GM10248 (cell line): Measurements from ENCODE around the gene ASPRV1.

Experiments used
- CTCF ChIA-PET: fragments of 300-600 bp; sonication (Branson Sonifier 250); formaldehyde crosslinking; extraction: SDS; loops from one replicate; lab custom pipeline; 2021; ENCODE audit warnings: antibody characterized with exemption; lab: Yijun Ruan, JAX
- POLR2A ChIA-PET: fragments of 350-650 bp; sonication (Branson Sonifier 250); formaldehyde crosslinking; extraction: SDS; loops from one replicate; lab custom pipeline; 2020; ENCODE audit warnings: antibody characterized with exemption; lab: Yijun Ruan, JAX
- DNase-seq: peaks from one replicate; pipeline ENCODE4 v3.0.0; 2012; ENCODE audit errors: extremely low spot score
- CTCF ChIP-seq: IDR thresholded peaks from 2 replicates; pipeline ENCODE4 v1.5.1; 2012; ENCODE audit warnings: mild to moderate bottlenecking, low read depth; ENCODE audit errors: extremely low read depth, missing control alignments, control extremely low read depth

ASPRV1 gene

GRCh38 chr2:69945941-69946340 is 15.5 kb downstream of the ASPRV1 start:
- CTCF ChIA-PET = interaction anchor here (1.1 to 2.3 kb wide), 8 partner anchors 11 to 216 kb away, joined by 3 to 11 read pairs (median 3); partner anchors contain the start of gene MXD1
- POLR2A ChIA-PET = no interaction called here
- no peak for TF ChIP-seq CTCF
- no peak for DNase-seq

- no peak for DNase-seq
- POLR2A ChIA-PET = interaction anchor here (0.5 kb wide), 1 partner anchor 120 kb away, joined by 6 read pairs; no protein-coding TSS in a partner anchor
- CTCF ChIA-PET = interaction anchor here (1.1 to 2.3 kb wide), 6 partner anchors 11 to 216 kb away, joined by 3 to 11 read pairs (median 4); partner anchors contain the start of gene MXD1
- TF ChIP-seq CTCF = no peak
Measured at GRCh38 chr2:69945441-69945840, 16.0 kb downstream of the ASPRV1 start.

- no peak for DNase-seq
- no peak for TF ChIP-seq CTCF
- ChIA-PET POLR2A (no interaction called here), CTCF (interaction anchor here (1.1 to 2.3 kb wide), 6 partner anchors 10 to 217 kb away, joined by 3 to 11 read pairs (median 4); partner anchors contain the start of gene MXD1)
Measured at GRCh38 chr2:69944756-69945155, 16.7 kb downstream of the ASPRV1 start.

GRCh38 chr2:69943843-69944525 is 17.4 kb downstream of the ASPRV1 start:
- CTCF ChIA-PET = interaction anchor here (0.7 to 1.7 kb wide), 3 partner anchors 11 to 94 kb away, joined by 3 to 4 read pairs (median 3); no protein-coding TSS in a partner anchor
- DNase-seq = no peak
- POLR2A ChIA-PET = no interaction called here
- TF ChIP-seq CTCF = no peak

- no peak for TF ChIP-seq CTCF
- no peak for DNase-seq
- CTCF ChIA-PET = interaction anchor here (0.9 to 1.0 kb wide), 4 partner anchors 9 to 94 kb away, joined by 3 read pairs; no protein-coding TSS in a partner anchor
- POLR2A ChIA-PET = no interaction called here
Measured at GRCh38 chr2:69943000-69943842, 18.2 kb downstream of the ASPRV1 start.

- POLR2A ChIA-PET = no interaction called here
- DNase-seq = no peak
- CTCF ChIA-PET = interaction anchor here (1.1 to 1.6 kb wide), 2 partner anchors 20 to 29 kb away, joined by 3 read pairs; no protein-coding TSS in a partner anchor
- no peak for TF ChIP-seq CTCF
Measured at GRCh38 chr2:69940691-69941090, 20.7 kb downstream of the ASPRV1 start.
